Upper lobe of left lung (tissue), 6 donors: ENCODE data around the gene AHCYL2. TPM values are rescaled to one million over a fixed set of nuclear protein-coding genes. Genes with fewer than 3 reads are reported as not detected.
A peak's percentile ranks its signal among the peaks of the same experiment; 100 is the strongest.

ENCODE experiments used
- ATAC-seq, 2 donors: fragments of 200-7000 bp; cut with Tn5 transposase; one replicate each; pipeline ENCODE4 v1.9.1; 2022; ENCODE audit warnings: mild to moderate bottlenecking in 2 of 2, moderate library complexity in 2 of 2; ENCODE audit not compliant: low FRiP score in 2 of 2
- DNase-seq, 2 donors: peaks; one replicate each; pipeline ENCODE4 v3.0.0-alpha.2; 2019 to 2020
- H3K27ac ChIP-seq, 4 donors: fragments of 200-600 bp; sonication (generic); one replicate each; pipeline ENCODE4 v1.5.1; 2016 to 2019
- H3K27me3 ChIP-seq, 4 donors: fragments of 200-600 bp; sonication (generic); one replicate each; pipeline ENCODE4 v1.5.1; 2017 to 2019
- H3K36me3 ChIP-seq, 4 donors: fragments of 200-600 bp; sonication (generic); one replicate each; pipeline ENCODE4 v1.5.1; 2016 to 2019
- H3K4me1 ChIP-seq, 4 donors: fragments of 200-600 bp; sonication (generic); one replicate each; pipeline ENCODE4 v1.5.1; 2018 to 2019
- H3K4me3 ChIP-seq, 4 donors: fragments of 200-600 bp; sonication (generic); one replicate each; pipeline ENCODE4 v1.5.1; 2017 to 2019; ENCODE audit warnings: mild to moderate bottlenecking in 2 of 4, moderate library complexity in 1 of 4
- H3K9me3 ChIP-seq, 4 donors: fragments of 200-600 bp; sonication (generic); one replicate each; pipeline ENCODE4 v1.5.1; 2018 to 2019
- EP300 ChIP-seq, 4 donors: sonication (generic); formaldehyde crosslinking; IDR thresholded peaks; one replicate each; pipeline ENCODE4 v1.5.1; 2017; ENCODE audit warnings: antibody characterized with exemption in 4 of 4, control low read depth in 2 of 4
- POLR2A ChIP-seq, 4 donors: fragments of 450-650 bp; IDR thresholded peaks; one replicate each; pipeline ENCODE4 v1.5.1; 2016 to 2017; ENCODE audit warnings: antibody characterized with exemption in 4 of 4, mild to moderate bottlenecking in 2 of 4
- POLR2AphosphoS5 ChIP-seq, 2 donors: sonication (generic); formaldehyde crosslinking; IDR thresholded peaks; one replicate each; pipeline ENCODE4 v1.5.1; 2017; ENCODE audit warnings: antibody characterized with exemption in 2 of 2
- WGBS, 2 donors: methylation state at CpG; one replicate each; pipeline ENCODE4 v1.1.5; 2017 to 2018; 5-methylcytosine and 5-hydroxymethylcytosine counted together
- total RNA-seq, 6 donors: library from RNA; depleted of rRNA in 4 of 6; stranded (reverse); fragments of >200 nt in 4 of 6; gene quantifications; one replicate each; pipeline versions ENCODE4 v1.1.0 to v1.2.1, GENCODE V29; 2016 to 2021
- TF ChIP-seq, protein P1 (sequence below), 6 experiments: fragments of 450-650 bp in 4 of 6; fragments of 200-600 bp in 2 of 6; sonication (generic) in 2 of 6; IDR thresholded peaks; one replicate each; pipeline ENCODE4 v1.5.1; 2016 to 2019; ENCODE audit warnings: antibody characterized with exemption in 6 of 6
- donor health status: DM: no; HTN: no; CAD: no; lungs with moderate emphysema.
- donor health status: DM: no; HTN: yes; CAD: no; lungs with severe emphysema.

AHCYL2 gene
- total RNA-seq, 6 donors from 2014 or later: 41.9 to 197 (median 110) TPM

- Histone ChIP-seq H3K9me3 (no peaks in the 10 kb centered on the region), H3K27ac (no peak overlapping the region), H3K36me3 (no peaks in the 10 kb centered on the region), H3K4me1 (peaks cover 16 to 19% (median 17%) of the 10 kb centered on the region in 4 donors), H3K27me3 (peaks cover 0 to 19% (median 15%) of the 10 kb centered on the region in 4 donors), H3K4me3 (no peak overlapping the region)
- ATAC-seq: no peak
- no peak for DNase-seq
- no peak for TF ChIP-seq POLR2AphosphoS5 (IDR thresholded peaks at IDR 0.05)
- TF ChIP-seq POLR2A (IDR thresholded peaks at IDR 0.05): no peak
- TF ChIP-seq EP300 (IDR thresholded peaks at IDR 0.05): no peak
- TF ChIP-seq, protein P1, sequence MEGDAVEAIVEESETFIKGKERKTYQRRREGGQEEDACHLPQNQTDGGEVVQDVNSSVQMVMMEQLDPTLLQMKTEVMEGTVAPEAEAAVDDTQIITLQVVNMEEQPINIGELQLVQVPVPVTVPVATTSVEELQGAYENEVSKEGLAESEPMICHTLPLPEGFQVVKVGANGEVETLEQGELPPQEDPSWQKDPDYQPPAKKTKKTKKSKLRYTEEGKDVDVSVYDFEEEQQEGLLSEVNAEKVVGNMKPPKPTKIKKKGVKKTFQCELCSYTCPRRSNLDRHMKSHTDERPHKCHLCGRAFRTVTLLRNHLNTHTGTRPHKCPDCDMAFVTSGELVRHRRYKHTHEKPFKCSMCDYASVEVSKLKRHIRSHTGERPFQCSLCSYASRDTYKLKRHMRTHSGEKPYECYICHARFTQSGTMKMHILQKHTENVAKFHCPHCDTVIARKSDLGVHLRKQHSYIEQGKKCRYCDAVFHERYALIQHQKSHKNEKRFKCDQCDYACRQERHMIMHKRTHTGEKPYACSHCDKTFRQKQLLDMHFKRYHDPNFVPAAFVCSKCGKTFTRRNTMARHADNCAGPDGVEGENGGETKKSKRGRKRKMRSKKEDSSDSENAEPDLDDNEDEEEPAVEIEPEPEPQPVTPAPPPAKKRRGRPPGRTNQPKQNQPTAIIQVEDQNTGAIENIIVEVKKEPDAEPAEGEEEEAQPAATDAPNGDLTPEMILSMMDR (IDR thresholded peaks at IDR 0.05): no peak
- WGBS, 2 donors: 85 to 86% methylated on average over 3 of the region's 3 CpGs
These were observed 33.6 kb upstream of the AHCYL2 start for GRCh38 chr7:129191272-129191671.

DNA sequence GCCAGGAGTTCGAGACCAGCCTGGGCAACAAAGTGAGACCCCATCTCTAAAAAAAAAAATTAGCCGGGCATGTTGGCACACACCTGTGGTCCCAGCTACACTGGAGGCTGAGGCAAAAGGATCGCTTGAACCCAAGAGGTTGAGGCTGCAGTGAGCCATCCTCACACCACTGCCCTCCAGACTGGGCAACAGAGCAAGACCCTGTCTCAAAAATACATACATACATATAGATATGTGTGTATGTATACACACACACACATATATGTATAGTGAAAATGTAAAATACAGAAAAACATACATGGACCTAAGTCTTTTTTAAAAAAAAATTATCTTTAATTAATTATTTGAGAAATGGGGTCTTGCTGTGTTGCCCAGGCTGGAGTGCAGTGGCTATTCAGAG lies 30.9 kb upstream of the AHCYL2 start:
- ATAC-seq: no peak

DNA sequence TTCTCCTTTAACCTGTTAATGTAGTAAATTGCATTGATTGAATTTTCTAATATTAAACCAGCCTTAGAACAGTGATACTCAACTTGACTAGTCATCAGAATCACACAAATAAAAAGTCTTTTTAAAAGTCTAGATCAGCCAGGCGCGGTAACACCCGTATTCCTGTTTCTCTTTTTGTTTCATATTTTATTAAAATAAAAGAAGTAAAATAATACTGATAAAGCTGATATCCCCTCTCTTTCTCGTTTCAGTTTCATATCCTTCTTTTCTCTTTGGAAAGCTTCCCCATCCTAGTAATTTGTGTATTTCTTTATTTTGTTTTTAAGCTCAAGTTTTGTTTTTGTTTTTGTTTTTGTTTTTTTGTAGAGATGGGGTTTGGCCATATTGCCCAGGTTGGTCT lies 27.1 kb upstream of the AHCYL2 start:
- no peak overlapping the region for H3K27ac ChIP-seq
- TF ChIP-seq EP300 (IDR thresholded peaks at IDR 0.05) (no peak), POLR2A (IDR thresholded peaks at IDR 0.05) (no peak), POLR2AphosphoS5 (IDR thresholded peaks at IDR 0.05) (no peak)
- TF ChIP-seq, protein P1 (IDR thresholded peaks at IDR 0.05): no peak
- H3K9me3 ChIP-seq: no peaks in the 10 kb centered on the region
- no peaks in the 10 kb centered on the region for H3K36me3 ChIP-seq
- no peak for ATAC-seq
- no peak for DNase-seq
- H3K27me3 ChIP-seq: no peaks in the 10 kb centered on the region
- H3K4me1 ChIP-seq: no peaks in the 10 kb centered on the region
- no peak overlapping the region for H3K4me3 ChIP-seq
- 81 to 82% methylated on average over 4 of the region's 4 CpGs for WGBS, 2 donors

More for the DNA sequence above, 30.9 kb upstream of the AHCYL2 start:
- no peak for TF ChIP-seq POLR2A (IDR thresholded peaks at IDR 0.05)
- no peak for TF ChIP-seq EP300 (IDR thresholded peaks at IDR 0.05)
- TF ChIP-seq, protein P1 (IDR thresholded peaks at IDR 0.05): no peak
- no peak for TF ChIP-seq POLR2AphosphoS5 (IDR thresholded peaks at IDR 0.05)
- H3K36me3 ChIP-seq: no peaks in the 10 kb centered on the region
- H3K9me3 ChIP-seq: no peaks in the 10 kb centered on the region
- 93 to 100% methylated on average over 2 to 3 of the region's 3 CpGs for WGBS, 2 donors
- H3K27ac ChIP-seq: no peak overlapping the region
- H3K27me3 ChIP-seq: peaks cover 0 to 11% (median 7%) of the 10 kb centered on the region in 4 donors
- no peak overlapping the region for H3K4me3 ChIP-seq
- DNase-seq: no peak
- H3K4me1 ChIP-seq: peaks cover 7 to 10% (median 8%) of the 10 kb centered on the region in 4 donors

DNA sequence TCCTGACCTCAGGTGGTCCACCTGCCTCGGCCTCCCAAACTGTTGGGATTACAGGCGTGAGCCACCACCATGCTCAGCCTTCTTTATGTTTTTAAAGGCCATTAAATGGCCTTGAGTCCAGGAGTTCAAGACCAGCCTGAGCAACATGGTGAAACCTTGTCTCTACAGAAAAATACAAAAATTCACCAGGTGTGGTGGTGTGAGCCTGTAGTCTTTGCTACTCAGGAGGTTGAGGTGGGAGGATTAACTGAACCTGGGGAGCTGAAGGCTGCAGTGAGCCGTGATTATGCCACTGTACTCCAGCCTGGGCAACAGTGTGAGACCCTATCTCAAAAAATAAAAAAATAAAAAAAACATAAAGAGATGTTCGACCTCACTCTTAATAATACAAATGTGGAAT lies 25.4 kb upstream of the AHCYL2 start:
- DNase-seq (no peak), ATAC-seq (no peak)
- no peaks in the 10 kb centered on the region for H3K9me3 ChIP-seq
- H3K36me3 ChIP-seq: no peaks in the 10 kb centered on the region
- H3K27me3 ChIP-seq: no peaks in the 10 kb centered on the region
- WGBS, 2 donors: 94 to 97% methylated on average over 4 of the region's 4 CpGs
- H3K4me3 ChIP-seq: no peak overlapping the region
- H3K27ac ChIP-seq: no peak overlapping the region
- no peaks in the 10 kb centered on the region for H3K4me1 ChIP-seq
- no peak for TF ChIP-seq POLR2AphosphoS5 (IDR thresholded peaks at IDR 0.05)
- TF ChIP-seq POLR2A (IDR thresholded peaks at IDR 0.05): no peak
- TF ChIP-seq EP300 (IDR thresholded peaks at IDR 0.05): no peak
- TF ChIP-seq, protein P1 (IDR thresholded peaks at IDR 0.05): no peak

- Histone ChIP-seq H3K27ac (no peak overlapping the region), H3K36me3 (no peaks in the 10 kb centered on the region), H3K27me3 (no peaks in the 10 kb centered on the region), H3K4me1 (no peaks in the 10 kb centered on the region), H3K9me3 (no peaks in the 10 kb centered on the region), H3K4me3 (no peak overlapping the region)
- TF ChIP-seq EP300 (IDR thresholded peaks at IDR 0.05): no peak
- TF ChIP-seq, protein P1 (IDR thresholded peaks at IDR 0.05): no peak
- no peak for TF ChIP-seq POLR2A (IDR thresholded peaks at IDR 0.05)
- no peak for TF ChIP-seq POLR2AphosphoS5 (IDR thresholded peaks at IDR 0.05)
- ATAC-seq: peak in 1 of 2 donors; percentile 69
- no peak for DNase-seq
- 76 to 90% methylated on average over 8 of the region's 8 CpGs for WGBS, 2 donors
These were observed 22.6 kb upstream of the AHCYL2 start for GRCh38 chr7:129202058-129202777.
